HG02588 (cell line): ENCODE results near the gene RDH11.
"Not testable (repeated sequence)": the region's sequence is repeated elsewhere in the genome, so short reads cannot be mapped to it uniquely, and the experiment has no call there.

ENCODE experiments used
- ATAC-seq: cut with Tn5 transposase; IDR thresholded peaks from one replicate; pipeline ENCODE4 v1.9.1; 2021; ENCODE audit warnings: mild to moderate bottlenecking, moderate library complexity; ENCODE audit not compliant: unreplicated experiment

RDH11 gene

DNA sequence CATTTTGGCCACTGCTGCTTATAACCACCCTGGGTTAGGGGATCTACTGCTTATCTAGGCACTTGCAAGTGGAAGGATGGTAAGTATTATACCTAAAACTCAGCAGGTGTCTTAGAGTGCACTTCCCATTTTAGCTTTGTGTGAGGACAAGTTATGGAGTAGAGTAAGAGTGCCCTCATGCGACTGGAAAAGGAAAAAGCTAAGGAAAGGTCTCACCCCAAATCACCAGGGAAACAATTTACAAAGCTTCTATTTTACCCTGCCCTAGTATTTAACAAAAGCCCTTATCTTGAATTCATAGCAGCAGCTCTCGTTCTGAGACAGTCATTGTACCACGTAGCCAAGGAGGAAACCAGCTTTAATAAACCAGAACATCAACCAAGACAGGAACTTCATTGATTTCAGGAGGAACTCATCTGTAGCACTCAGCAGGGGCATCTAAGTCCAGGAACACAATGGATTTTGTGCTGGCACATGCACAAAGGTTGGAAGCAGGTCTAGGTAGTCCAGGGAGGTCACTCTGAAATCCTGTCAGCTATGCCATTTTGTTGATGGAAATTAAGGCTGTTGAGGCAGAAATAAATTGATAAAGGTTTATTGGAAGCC is 9.0 kb upstream of the RDH11 start:
- no peak for ATAC-seq

- ATAC-seq, result no peak
These were observed 8.4 kb upstream of the RDH11 start for GRCh38 chr14:67703997-67704396.

- ATAC-seq, result not testable (repeated sequence)
These were observed 5.9 kb upstream of the RDH11 start, which contains the start of gene RDH12 for GRCh38 chr14:67701492-67701891. TSS of gene RDH12 (plus strand) at chr14:67701886. CDS start at chr14:67722643, 20,757 bp downstream.

DNA sequence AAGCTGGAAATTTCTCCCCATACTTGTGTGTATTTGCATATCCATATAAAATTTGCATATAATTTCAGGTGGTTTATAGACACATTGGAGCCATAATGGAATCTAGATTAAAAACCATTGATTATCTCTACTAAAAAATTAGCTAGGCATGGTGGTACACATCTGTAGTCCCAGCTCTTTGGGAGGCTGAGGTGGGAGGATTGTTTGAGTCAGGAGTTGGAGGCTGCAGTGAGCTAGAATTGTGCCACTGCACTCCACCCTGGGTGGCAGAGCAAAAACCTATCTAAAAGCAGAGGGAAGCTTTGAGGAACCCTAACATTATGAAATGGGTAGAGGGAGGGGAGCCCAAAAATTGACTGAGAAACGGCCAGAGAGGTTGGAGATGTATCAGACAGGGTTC is 2.6 kb upstream of the RDH11 start:
- no peak for ATAC-seq

GRCh38 chr14:67697006-67697405 is 1.4 kb upstream of the RDH11 start:
- ATAC-seq, result no peak

DNA sequence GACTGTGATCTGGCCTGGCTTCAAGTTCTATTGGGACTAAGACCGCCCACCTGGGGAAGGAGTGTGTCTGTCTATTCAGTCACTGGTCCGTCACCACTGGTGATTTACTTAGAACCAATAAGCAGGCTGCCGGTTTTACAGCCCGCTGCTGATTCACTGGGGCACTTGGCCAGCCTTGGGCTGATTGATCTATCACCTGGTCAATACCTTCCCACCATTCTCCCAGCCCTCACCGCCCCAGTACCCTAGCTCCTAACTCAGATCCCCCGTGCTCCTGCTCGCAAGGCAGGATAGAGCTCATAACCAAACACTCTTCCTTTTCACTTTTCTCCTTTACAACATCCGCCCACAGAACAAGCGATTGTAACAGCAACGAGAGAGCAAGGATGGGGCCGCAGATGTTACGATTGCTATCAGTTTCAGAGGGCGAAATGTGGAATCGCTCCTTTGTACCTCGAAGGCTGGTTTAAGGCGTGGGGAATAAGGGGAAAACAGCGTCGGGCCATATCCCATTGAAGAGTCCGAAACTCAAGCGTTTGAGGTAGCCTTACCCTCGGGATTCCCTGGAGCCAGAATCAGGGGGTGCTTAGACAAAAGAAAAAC is 672 bp downstream of the RDH11 start:
- ATAC-seq, result peak; percentile 87

- no peak for ATAC-seq
These were observed 5.6 kb downstream of the RDH11 start for GRCh38 chr14:67690011-67690410.

DNA sequence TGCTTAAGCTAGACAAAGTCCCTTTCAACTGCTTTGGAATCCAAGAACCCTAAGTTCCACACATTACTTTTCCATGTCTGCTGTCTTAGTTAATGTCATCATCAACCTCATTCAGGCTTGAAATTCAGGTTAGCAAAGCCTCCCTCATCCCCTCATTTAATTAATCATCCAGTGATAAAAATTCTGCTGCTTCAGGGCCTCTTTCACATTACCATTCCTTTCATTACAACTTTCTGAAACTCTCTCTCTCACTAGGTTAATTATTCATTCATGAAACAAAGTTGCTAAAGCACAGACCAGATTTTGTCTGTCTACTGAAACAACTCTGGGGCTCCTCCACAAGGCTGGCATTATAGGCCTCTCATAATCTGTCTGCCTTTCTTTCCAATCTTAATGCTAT is 11.7 kb downstream of the RDH11 start:
- no peak for ATAC-seq

DNA sequence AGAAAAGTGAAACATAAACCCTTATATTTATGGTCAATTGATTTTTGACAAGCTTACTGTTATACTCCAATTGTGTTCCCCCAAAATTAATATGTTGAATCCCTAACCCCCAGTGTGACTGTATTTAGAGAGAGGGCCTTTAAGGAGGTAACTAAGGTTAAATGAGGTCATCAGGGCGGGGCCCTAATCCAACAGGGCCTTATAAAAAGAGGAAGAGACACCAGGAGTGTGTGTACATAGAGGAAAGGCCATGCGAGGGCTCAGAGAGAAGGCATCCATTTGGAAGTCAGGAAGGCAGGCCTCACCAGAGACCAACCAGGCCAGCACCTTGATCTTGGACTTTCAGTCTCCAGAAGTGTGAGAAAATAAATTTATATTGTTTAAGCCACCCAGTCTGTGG is 14.6 kb downstream of the RDH11 start:
- no peak for ATAC-seq

- peak; percentile 95 for ATAC-seq
These were observed 15.4 kb downstream of the RDH11 start for GRCh38 chr14:67680121-67680602.

GRCh38 chr14:67679006-67679405 is 16.6 kb downstream of the RDH11 start:
- ATAC-seq, result no peak

- no peak for ATAC-seq
These were observed 20.4 kb downstream of the RDH11 start for GRCh38 chr14:67675219-67675582.

DNA sequence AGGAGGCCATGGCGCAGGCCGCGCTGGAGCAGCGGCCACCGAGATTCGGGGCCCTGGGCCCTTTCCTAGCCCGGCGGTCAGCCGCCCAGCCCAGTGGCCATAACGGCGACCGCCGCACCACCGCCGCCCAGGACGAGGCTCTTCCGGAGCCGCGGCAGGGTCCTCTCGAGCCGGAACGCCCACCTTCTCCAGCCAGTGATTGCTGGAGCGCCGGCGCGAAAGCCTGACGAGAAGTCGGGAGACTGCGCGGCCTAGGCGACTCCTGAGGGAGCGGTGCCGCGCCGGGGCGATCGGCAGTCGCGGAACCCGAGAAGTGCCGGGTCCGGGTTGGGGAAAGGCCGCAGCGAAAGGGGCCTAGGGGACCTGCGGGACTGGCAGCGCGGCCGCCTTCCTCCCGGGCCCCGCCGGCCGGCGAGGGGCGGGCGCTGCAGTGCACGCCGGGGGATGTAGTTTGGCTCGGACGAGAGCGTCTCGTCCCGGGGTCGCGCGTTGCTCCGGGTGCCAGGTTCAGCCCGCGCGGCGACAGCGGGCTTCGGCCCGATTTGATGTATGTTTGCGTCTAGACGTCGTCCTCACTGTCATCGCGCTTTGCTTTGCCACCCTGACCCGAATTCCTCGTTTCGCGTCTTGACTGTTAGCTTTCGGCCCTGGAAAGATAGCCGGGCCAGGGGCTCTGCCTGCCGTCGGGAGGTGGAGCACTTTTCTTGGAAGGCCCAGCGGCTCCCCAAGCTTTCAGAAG is 20.9 kb downstream of the RDH11 start, which contains the start of gene VTI1B:
Gene VTI1B (minus strand): TSS at position 153 of the 739 bp plus-strand sequence. CDS start 143 bp downstream, at position 10.
- ATAC-seq, result peak; percentile 87

- ATAC-seq, result peak; percentile 53
These were observed 21.5 kb downstream of the RDH11 start for GRCh38 chr14:67674139-67674479.

DNA sequence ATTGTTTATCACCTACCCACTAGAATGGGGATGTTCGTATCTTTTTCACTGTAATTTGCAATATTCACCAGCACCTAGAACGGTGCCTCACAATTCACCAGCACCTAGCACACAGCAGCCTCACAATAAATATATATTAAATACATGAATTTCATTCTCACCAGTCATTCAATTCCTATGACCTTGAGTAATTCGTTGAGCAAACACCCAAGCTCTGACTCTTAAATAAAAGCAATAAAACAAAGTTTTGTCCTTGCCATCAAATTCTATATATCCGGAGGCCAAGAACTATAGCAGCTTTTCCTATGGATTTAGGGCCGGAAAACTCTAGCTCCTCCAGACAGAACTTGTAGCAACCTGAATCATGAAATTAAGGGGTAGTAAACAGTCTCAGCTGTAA is 22.1 kb downstream of the RDH11 start:
- no peak for ATAC-seq

- ATAC-seq, result no peak
These were observed 27.0 kb downstream of the RDH11 start for GRCh38 chr14:67668559-67668958.

- no peak for ATAC-seq
These were observed 28.7 kb downstream of the RDH11 start for GRCh38 chr14:67666750-67667449.

DNA sequence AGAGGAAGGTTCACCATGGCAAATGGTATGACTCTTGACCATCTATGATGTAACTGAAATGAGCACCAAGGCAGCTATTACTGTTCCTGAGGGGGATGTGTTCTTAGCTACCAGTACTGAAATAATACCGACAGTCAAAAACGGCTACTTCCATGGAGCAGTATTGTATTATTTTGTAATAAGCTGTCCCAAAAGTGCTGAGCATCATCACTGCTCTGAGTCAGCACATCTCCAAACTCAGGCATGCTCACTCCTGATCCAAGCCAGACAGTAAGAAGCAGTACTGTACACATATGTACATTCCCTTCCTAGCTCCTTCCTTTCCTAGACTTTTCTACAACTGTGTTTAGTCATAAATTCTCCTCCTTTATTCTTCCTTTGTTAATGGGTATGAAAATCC is 29.7 kb downstream of the RDH11 start:
- ATAC-seq, result no peak

DNA sequence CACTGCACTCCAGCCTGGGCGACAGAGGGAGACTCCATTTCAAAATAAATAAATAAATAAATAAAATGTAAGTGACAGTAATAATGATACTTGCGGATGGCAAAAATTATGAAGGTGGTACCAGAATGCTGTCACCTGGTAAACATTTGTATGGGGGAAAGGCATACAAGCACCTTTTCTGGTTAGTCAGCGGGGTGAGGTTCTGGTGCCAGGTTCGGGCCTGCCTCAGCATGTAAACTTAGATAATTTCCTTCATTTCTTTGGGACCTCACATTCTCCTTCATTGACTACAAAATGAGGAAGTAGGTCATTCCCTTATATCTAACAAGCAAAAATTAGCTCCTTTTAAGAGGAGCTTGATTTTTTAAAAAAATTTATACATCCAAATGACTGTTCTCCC is 31.9 kb downstream of the RDH11 start:
- ATAC-seq, result no peak

GRCh38 chr14:67653651-67654280 is 41.8 kb downstream of the RDH11 start:
- no peak for ATAC-seq

GRCh38 chr14:67652189-67652588 is 43.4 kb downstream of the RDH11 start:
- no peak for ATAC-seq
